K562 (cell line): ENCODE measurements around the gene FARSA. TPM values are rescaled to one million over a fixed set of nuclear protein-coding genes. Genes with fewer than 3 reads are reported as not detected.

Source experiments
- ARID1B ChIP-seq: fragments of 450-650 bp; IDR thresholded peaks from 2 replicates; pipeline ENCODE4 v1.6.1; 2016; ENCODE audit warnings: antibody characterized with exemption, mild to moderate bottlenecking, inconsistent platforms
- CBX2 ChIP-seq: fragments of 200-600 bp; sonication (generic); IDR thresholded peaks from one replicate; pipeline ENCODE4 v1.6.1; 2012; ENCODE audit warnings: mild to moderate bottlenecking, low read length, inconsistent platforms; ENCODE audit not compliant: insufficient read depth, poor library complexity, severe bottlenecking
- HDAC8 ChIP-seq: fragments of 450-650 bp; IDR thresholded peaks from 2 replicates; pipeline ENCODE4 v1.6.1; 2016; ENCODE audit warnings: mild to moderate bottlenecking, missing genetic modification characterization, moderate library complexity, missing compliant biosample characterization
- LCOR ChIP-seq: sonication (generic); formaldehyde crosslinking; IDR thresholded peaks from 2 replicates; pipeline ENCODE4 v1.8.0; 2022; ENCODE audit warnings: mild to moderate bottlenecking, missing genetic modification reagents
- MTA2 ChIP-seq: fragments of 450-650 bp; IDR thresholded peaks from 2 replicates; pipeline ENCODE4 v1.6.1; 2016; ENCODE audit warnings: low read depth
- NONO ChIP-seq, 2 experiments: fragments of 200-400 bp in 1 of 2; fragments of 450-650 bp in 1 of 2; formaldehyde crosslinking in 1 of 2; IDR thresholded peaks; 2 replicates each; pipeline ENCODE4 v1.6.1; 2017; ENCODE audit warnings: low read depth in 2 of 2, mild to moderate bottlenecking in 2 of 2, moderate library complexity in 2 of 2, low read length in 1 of 2
- TEAD2 ChIP-seq: fragments of 450-650 bp; IDR thresholded peaks from 2 replicates; pipeline ENCODE4 v1.6.1; 2016; ENCODE audit warnings: missing genetic modification characterization, control low read depth, missing compliant biosample characterization
- VEZF1 ChIP-seq: fragments of 200-800 bp; sonication (Bioruptor generic); IDR thresholded peaks from 2 replicates; pipeline ENCODE4 v1.6.1; 2017; ENCODE audit warnings: missing genetic modification characterization, missing compliant biosample characterization
- ZFP1 ChIP-seq: fragments of 450-650 bp; formaldehyde crosslinking; IDR thresholded peaks from 2 replicates; pipeline ENCODE4 v1.4.0; 2020; ENCODE audit warnings: mild to moderate bottlenecking, mixed read lengths
- ZHX1 ChIP-seq: fragments of 150-350 bp; conservative IDR thresholded peaks from 2 replicates; pipeline ENCODE4 v1.6.1; 2014; ENCODE audit warnings: low read length
- ZNF431 ChIP-seq: sonication (generic); formaldehyde crosslinking; IDR thresholded peaks from 2 replicates; pipeline ENCODE4 v1.8.0; 2022; ENCODE audit warnings: mild to moderate bottlenecking, missing genetic modification reagents
- ZNF551 ChIP-seq: fragments of 250-450 bp; sonication (Bioruptor Pico); IDR thresholded peaks from 2 replicates; pipeline ENCODE4 v1.5.0; 2021; ENCODE audit warnings: mild to moderate bottlenecking, moderate library complexity
- ZNF75A ChIP-seq: fragments of 450-650 bp; formaldehyde crosslinking; IDR thresholded peaks from 2 replicates; pipeline ENCODE4 v1.4.0; 2020; ENCODE audit warnings: mild to moderate bottlenecking
- polyA plus RNA-seq, 8 experiments: library from polyadenylated mRNA; depleted of rRNA in 4 of 8; stranded (reverse) in 5 of 8; unstranded in 3 of 8; fragments of >200 nt; fragmentation: Nextera tagmentation in 2 of 8; fragmentation: Illumina TruSeq in 1 of 8; extraction: Ambion mirVana in 2 of 8; extraction: Trizol in 1 of 8; gene quantifications; 2 replicates each; pipeline versions ENCODE4 v1.2.1 to v1.2.3, GENCODE V29; 2011 to 2014; ENCODE audit warnings: inconsistent platforms in 1 of 8, missing spikeins in 1 of 8
- total RNA-seq, 7 experiments: library from RNA; depleted of rRNA in 6 of 7; stranded (reverse); fragments of >200 nt in 6 of 7; fragmentation: Illumina TruSeq in 2 of 7; extraction: Trizol in 2 of 7; gene quantifications; 2 replicates each; pipeline versions ENCODE4 v1.2.1 to v1.2.3, GENCODE V29; 2011 to 2021; ENCODE audit warnings: low replicate concordance in 1 of 7
- TF ChIP-seq, protein P1 (sequence below): sonication (generic); formaldehyde crosslinking; IDR thresholded peaks from 2 replicates; pipeline ENCODE4 v1.8.0; 2022; ENCODE audit warnings: mild to moderate bottlenecking, missing genetic modification reagents
- TF ChIP-seq, protein P2 (sequence below): fragments of 250-450 bp; sonication (Bioruptor Pico); IDR thresholded peaks from 2 replicates; pipeline ENCODE4 v1.4.0; 2020; ENCODE audit warnings: mild to moderate bottlenecking, moderate library complexity, borderline replicate concordance

FARSA gene
- total and polyA plus RNA-seq, 9 of the 15 experiments (the other 6 are each of a cell fraction or from before 2014, with no cell fraction given): 25.2 to 237 (median 89.6) TPM

- TF ChIP-seq, protein P1, sequence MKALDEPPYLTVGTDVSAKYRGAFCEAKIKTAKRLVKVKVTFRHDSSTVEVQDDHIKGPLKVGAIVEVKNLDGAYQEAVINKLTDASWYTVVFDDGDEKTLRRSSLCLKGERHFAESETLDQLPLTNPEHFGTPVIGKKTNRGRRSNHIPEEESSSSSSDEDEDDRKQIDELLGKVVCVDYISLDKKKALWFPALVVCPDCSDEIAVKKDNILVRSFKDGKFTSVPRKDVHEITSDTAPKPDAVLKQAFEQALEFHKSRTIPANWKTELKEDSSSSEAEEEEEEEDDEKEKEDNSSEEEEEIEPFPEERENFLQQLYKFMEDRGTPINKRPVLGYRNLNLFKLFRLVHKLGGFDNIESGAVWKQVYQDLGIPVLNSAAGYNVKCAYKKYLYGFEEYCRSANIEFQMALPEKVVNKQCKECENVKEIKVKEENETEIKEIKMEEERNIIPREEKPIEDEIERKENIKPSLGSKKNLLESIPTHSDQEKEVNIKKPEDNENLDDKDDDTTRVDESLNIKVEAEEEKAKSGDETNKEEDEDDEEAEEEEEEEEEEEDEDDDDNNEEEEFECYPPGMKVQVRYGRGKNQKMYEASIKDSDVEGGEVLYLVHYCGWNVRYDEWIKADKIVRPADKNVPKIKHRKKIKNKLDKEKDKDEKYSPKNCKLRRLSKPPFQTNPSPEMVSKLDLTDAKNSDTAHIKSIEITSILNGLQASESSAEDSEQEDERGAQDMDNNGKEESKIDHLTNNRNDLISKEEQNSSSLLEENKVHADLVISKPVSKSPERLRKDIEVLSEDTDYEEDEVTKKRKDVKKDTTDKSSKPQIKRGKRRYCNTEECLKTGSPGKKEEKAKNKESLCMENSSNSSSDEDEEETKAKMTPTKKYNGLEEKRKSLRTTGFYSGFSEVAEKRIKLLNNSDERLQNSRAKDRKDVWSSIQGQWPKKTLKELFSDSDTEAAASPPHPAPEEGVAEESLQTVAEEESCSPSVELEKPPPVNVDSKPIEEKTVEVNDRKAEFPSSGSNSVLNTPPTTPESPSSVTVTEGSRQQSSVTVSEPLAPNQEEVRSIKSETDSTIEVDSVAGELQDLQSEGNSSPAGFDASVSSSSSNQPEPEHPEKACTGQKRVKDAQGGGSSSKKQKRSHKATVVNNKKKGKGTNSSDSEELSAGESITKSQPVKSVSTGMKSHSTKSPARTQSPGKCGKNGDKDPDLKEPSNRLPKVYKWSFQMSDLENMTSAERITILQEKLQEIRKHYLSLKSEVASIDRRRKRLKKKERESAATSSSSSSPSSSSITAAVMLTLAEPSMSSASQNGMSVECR (CRISPR knock-in tag): peak; percentile 80
- TF ChIP-seq NONO (IDR thresholded peaks at IDR 0.05; ENCODE audit: low read depth in 2 of 2, low read length in 1 of 2) (peak in 1 of 2 experiments; percentile 46; a peak in 1 of 4 replicates), LCOR (CRISPR knock-in tag) (peak; percentile 83), TEAD2 (tag) (no peak), ARID1B (no peak; the same call in none of the 2 replicates), ZNF75A (CRISPR knock-in tag) (no peak), ZNF431 (CRISPR knock-in tag) (peak; percentile 73; the same call in 1 of the 2 replicates), CBX2 (no peak), MTA2 (no peak; the same call in 1 of the 2 replicates), ZNF551 (CRISPR knock-in tag) (no peak), ZFP1 (CRISPR knock-in tag) (no peak), ZHX1 (no peak), HDAC8 (tag) (no peak), VEZF1 (CRISPR knock-in tag) (peak; percentile 29; the same call in 1 of the 2 replicates)
- TF ChIP-seq, protein P2, sequence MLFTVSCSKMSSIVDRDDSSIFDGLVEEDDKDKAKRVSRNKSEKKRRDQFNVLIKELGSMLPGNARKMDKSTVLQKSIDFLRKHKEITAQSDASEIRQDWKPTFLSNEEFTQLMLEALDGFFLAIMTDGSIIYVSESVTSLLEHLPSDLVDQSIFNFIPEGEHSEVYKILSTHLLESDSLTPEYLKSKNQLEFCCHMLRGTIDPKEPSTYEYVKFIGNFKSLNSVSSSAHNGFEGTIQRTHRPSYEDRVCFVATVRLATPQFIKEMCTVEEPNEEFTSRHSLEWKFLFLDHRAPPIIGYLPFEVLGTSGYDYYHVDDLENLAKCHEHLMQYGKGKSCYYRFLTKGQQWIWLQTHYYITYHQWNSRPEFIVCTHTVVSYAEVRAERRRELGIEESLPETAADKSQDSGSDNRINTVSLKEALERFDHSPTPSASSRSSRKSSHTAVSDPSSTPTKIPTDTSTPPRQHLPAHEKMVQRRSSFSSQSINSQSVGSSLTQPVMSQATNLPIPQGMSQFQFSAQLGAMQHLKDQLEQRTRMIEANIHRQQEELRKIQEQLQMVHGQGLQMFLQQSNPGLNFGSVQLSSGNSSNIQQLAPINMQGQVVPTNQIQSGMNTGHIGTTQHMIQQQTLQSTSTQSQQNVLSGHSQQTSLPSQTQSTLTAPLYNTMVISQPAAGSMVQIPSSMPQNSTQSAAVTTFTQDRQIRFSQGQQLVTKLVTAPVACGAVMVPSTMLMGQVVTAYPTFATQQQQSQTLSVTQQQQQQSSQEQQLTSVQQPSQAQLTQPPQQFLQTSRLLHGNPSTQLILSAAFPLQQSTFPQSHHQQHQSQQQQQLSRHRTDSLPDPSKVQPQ (CRISPR knock-in tag): no peak
Observed at GRCh38 chr19:12884926-12885748, 48.4 kb downstream of the FARSA start (continued).
